ENCODE data around the gene PAF1. TPM values are rescaled to one million over a fixed set of nuclear protein-coding genes. Genes with fewer than 3 reads are reported as not detected.

Gene PAF1
- total RNA-seq, 2 experiments from 2014 or later = 33.1 to 45.9 TPM

DNA sequence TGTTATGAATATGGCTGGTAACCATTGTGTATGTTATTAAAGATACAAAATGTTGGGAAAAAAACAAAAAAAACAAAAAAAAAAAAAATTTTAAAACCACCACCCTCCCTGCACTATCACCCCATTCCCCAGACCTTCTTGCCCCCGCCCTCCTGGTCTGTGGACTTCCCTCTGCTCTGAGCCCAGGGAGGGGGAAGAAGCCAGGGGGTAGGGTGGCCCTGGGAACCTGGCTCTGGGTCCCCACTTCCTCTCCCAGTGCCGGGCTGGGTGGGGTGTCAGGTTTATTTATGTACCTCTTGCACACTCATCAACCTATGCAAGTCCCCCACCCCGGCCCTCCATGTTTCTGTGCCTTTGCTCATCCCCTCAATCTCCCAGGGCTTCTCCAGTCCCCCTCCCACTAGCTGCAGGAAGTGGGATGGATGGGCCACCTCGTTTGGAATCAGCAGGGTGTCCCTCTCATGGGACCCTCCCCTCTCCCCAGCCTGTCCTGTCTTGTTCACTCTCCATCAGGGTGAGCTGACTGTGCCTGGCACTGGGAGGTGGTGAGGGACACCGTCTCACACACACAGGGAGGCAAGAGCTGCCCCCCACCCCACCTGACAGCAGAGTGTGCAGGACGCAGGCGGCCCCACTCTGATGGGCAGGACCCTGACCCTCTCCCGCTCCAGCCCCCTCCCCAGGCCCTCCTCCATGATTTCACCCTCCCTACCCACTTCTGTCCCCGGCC, 5.9 kb downstream of the PAF1 start:
- no peak overlapping the region for H3K4me3 ChIP-seq (ENCODE audit: low read depth, low read length, poor library complexity, severe bottlenecking)
- DNase-seq (ENCODE audit: low spot score) = no peak
- 0 out of 2 replicates have a peak, but pooled peaks cover 3% of the 10 kb centered on the region for H4K20me1 ChIP-seq (ENCODE audit: insufficient read depth, low read length)
- H3K4me1 ChIP-seq (ENCODE audit: insufficient read depth, low read length, poor library complexity, severe bottlenecking) = peaks cover 7% of the 10 kb centered on the region
- H3K79me2 ChIP-seq (ENCODE audit: insufficient read depth, low read depth, low read length) = peaks cover 4% of the 10 kb centered on the region; the same call in 1 of the 2 replicates
- no peak overlapping the region for H3K27ac ChIP-seq (ENCODE audit: low read depth, low read length, poor library complexity, severe bottlenecking)
- no peak overlapping the region for H3K4me2 ChIP-seq (ENCODE audit: low read length)
- intact Hi-C loops (cut with micrococcal nuclease; ENCODE audit: unreplicated experiment) = no loop called here
- no peaks in the 10 kb centered on the region for H3K9me3 ChIP-seq (ENCODE audit: low read length)
- ChIA-PET POLR2A (no interaction called here), CTCF (ENCODE audit: unreplicated experiment) (no interaction called here)
- H2AFZ ChIP-seq (ENCODE audit: low read length) = no peak overlapping the region
- no peaks in the 10 kb centered on the region for H3K9me2 ChIP-seq (ENCODE audit: insufficient read depth, low read length)
- TF ChIP-seq EZH2phosphoT487 (IDR thresholded peaks at IDR 0.05; ENCODE audit: borderline replicate concordance, low read depth, low read length) = no peak
- TF ChIP-seq, protein P1, sequence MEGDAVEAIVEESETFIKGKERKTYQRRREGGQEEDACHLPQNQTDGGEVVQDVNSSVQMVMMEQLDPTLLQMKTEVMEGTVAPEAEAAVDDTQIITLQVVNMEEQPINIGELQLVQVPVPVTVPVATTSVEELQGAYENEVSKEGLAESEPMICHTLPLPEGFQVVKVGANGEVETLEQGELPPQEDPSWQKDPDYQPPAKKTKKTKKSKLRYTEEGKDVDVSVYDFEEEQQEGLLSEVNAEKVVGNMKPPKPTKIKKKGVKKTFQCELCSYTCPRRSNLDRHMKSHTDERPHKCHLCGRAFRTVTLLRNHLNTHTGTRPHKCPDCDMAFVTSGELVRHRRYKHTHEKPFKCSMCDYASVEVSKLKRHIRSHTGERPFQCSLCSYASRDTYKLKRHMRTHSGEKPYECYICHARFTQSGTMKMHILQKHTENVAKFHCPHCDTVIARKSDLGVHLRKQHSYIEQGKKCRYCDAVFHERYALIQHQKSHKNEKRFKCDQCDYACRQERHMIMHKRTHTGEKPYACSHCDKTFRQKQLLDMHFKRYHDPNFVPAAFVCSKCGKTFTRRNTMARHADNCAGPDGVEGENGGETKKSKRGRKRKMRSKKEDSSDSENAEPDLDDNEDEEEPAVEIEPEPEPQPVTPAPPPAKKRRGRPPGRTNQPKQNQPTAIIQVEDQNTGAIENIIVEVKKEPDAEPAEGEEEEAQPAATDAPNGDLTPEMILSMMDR (conservative IDR thresholded peaks at IDR 0.05; ENCODE audit: low read length) = no peak
- H3K36me3 ChIP-seq (ENCODE audit: insufficient read depth, low read length) = peaks cover 87% of the 10 kb centered on the region
- BruUV-seq (replicated peaks) = no TSS peak

DNA sequence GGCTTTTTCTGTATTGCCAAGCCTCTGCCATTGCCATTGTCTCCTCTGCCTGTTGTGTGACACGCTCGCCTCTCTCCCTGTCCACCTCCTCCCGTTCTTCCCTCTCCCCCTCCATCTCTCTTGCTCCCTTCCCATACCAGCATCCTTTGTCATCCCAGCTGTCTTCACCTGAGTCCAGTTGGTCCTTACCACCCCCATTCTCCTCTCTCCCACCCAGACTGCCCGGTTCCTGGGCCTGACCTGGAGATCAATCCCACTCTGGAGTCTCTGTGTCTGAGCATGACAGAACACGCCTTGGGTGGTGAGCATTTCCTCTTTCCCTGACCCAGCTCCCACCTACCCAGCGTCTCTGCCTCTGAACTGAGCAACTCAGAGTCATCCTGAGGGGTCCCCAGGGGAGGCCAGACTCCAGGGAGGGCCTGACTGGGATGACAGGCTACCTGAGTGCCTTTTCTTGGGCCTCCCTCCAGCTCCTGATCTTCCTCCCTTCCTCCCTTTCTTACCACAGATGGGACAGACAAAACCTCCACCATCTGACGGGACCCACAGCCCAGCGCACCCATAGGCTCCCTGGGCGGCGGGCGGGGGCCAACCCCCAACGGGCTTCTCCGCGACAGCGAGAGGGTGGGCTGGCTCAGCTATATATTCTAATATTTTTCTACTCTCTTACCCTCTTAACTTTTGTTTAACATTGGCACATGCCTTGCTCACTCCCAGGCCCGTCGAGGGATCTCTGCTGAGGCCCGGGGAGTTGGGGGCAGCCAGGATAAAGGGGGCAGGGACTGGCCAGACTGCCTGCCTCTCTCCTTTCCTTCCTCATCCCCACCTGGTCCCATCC, 7.7 kb downstream of the PAF1 start:
- Histone ChIP-seq H3K9me3 (ENCODE audit: low read length) (no peaks in the 10 kb centered on the region), H3K4me2 (ENCODE audit: low read length) (no peak overlapping the region), H3K27ac (ENCODE audit: low read depth, low read length, poor library complexity, severe bottlenecking) (no peak overlapping the region), H3K4me1 (ENCODE audit: insufficient read depth, low read length, poor library complexity, severe bottlenecking) (no peaks in the 10 kb centered on the region), H4K20me1 (ENCODE audit: insufficient read depth, low read length) (0 out of 2 replicates have a peak, but pooled peaks cover 3% of the 10 kb centered on the region), H2AFZ (ENCODE audit: low read length) (no peak overlapping the region), H3K9me2 (ENCODE audit: insufficient read depth, low read length) (no peaks in the 10 kb centered on the region), H3K4me3 (ENCODE audit: low read depth, low read length, poor library complexity, severe bottlenecking) (no peak overlapping the region), H3K79me2 (ENCODE audit: insufficient read depth, low read depth, low read length) (no peaks in the 10 kb centered on the region), H3K36me3 (ENCODE audit: insufficient read depth, low read length) (peaks cover 88% of the 10 kb centered on the region)
- intact Hi-C loops (cut with micrococcal nuclease; ENCODE audit: unreplicated experiment) = no loop called here
- TF ChIP-seq EZH2phosphoT487 (IDR thresholded peaks at IDR 0.05; ENCODE audit: borderline replicate concordance, low read depth, low read length) = no peak
- TF ChIP-seq, protein P1 (conservative IDR thresholded peaks at IDR 0.05; ENCODE audit: low read length) = no peak
- POLR2A ChIA-PET = no interaction called here
- DNase-seq (ENCODE audit: low spot score) = no peak
- BruUV-seq (replicated peaks) = no TSS peak
- CTCF ChIA-PET (ENCODE audit: unreplicated experiment) = no interaction called here

Data from OCI-LY7 (cell line).